ENCODE data around the gene HOXB9.

The HOXB9 gene

GRCh38 chr17:48595278-48595999, 30.7 kb downstream of the HOXB9 start:
- DNase-seq = no peak

- no peak for DNase-seq
Measured at GRCh38 chr17:48594538-48595277, 31.4 kb downstream of the HOXB9 start.

GRCh38 chr17:48593840-48594537, 32.2 kb downstream of the HOXB9 start:
- peak; percentile 87 to 95 for DNase-seq

GRCh38 chr17:48593126-48593829, 32.9 kb downstream of the HOXB9 start, which contains the start of gene HOXB5:
HOXB5 (minus strand) TSS chr17:48593779; CDS start chr17:48593682, 97 bp downstream.
- no peak for DNase-seq

- no peak for DNase-seq
Measured at GRCh38 chr17:48592577-48592976, 33.6 kb downstream of the HOXB9 start.

DNA sequence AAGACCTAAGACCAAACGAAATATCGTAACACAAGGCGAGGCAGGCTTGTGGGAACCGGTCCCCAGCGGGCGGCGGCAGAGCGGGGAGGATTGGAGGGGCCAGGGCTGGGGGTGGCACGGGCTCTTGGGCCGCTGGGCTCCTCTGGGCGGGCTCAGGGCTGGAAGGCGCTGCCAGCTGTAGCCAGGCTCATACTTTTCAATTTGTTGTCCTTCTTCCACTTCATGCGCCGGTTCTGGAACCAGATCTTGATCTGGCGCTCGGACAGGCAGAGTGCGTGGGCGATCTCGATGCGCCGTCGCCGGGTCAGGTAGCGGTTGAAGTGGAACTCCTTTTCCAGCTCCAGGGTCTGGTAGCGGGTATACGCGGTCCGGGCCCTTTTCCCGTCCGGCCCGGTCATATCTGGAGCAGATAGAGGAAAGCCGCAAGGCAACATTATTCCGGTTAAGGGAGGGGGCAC, 34.1 kb downstream of the HOXB9 start:
- DNase-seq = no peak

- no peak for DNase-seq
Measured at GRCh38 chr17:48591255-48592056, 34.7 kb downstream of the HOXB9 start.

DNA sequence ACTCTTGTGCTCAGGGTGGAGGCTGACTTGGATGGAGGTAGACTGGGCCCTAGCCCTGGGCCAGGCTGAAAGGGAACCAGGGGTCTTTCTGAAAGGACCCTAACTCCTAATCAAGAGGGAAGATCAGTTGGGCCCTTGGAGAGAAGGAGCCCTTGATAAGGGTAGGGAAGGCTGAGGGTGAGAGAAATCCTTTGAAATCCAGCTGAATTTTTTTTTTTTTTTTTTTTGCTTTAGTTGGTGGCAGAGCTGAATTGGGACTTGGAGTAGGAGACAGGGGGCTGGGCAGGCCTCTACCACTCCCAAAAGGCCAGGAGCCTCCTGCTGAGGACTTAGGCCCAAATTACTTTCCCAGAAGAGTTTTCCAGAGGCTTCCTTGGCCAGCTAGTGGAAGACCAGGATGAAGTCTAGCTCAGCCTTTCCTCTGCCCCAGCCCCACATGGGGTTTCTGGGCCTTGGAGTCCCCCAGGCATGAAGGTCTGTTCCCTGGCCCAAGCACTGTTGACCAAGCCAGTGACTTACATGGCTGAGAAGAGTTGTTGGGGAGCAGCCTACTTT, 35.5 kb downstream of the HOXB9 start:
- no peak for DNase-seq

GRCh38 chr17:48589831-48590606, 36.1 kb downstream of the HOXB9 start, which contains the start of gene HOXB3:
HOXB3 (minus strand) TSS chr17:48590241; CDS start chr17:48552474, 37,767 bp downstream.
- no peak for DNase-seq

DNA sequence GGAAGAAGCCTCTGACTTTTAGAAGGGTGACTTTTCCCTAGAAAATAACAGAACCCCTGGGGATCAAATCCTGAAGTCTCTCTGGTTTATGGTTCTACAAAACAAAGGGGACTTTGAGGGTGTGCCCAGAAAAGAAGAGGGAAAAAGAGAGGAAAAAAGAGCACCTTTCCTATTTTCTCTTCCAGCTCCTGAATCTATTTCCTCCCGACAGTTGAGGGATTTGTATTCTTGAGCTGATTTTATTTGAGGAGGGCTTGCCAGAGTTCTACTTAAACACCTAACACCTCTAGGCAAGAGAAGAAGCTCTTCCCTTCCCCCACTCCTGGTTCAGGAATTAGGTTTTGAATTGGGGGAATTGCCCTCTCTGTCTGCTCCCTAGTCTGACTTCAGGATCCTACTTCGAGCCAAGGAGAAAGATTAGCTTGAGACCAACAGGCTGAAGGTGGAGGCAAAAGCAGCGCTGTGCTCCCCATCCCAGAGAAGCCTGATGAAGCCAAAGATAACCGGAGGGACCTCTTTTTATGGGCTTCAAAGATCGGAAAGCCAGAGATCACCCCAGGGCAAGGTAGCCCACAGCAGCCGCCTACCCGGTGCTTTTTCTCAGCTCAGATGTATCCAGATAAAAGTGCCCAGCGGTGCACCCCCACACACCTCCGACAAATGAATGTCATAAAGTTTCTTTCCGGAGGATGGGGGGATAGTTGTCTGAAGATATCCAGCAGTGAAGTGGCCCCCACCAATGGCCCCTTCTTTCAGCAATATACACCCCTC, 36.9 kb downstream of the HOXB9 start:
- DNase-seq = no peak

DNA sequence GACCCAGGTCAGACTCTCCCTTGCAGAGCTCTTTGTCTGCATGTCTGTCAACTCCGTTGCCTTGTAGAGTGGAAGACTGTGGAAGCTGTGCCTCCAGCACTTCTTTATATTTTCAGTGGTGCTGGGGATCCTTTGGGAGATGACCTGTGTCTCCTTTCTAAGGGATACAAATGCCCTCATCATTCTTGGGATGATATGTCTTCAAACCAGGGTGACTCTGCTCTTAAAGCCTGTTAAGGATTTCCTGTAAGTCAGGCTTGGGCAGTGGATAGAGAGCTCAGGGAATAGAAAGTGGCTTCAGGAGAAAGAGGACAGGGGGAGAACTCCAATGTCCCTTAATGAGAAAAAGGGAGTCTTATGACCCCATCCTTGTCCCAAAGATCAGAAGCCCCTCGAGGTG, 37.6 kb downstream of the HOXB9 start:
- DNase-seq = no peak

GRCh38 chr17:48588074-48588415, 38.1 kb downstream of the HOXB9 start:
- no peak for DNase-seq

DNA sequence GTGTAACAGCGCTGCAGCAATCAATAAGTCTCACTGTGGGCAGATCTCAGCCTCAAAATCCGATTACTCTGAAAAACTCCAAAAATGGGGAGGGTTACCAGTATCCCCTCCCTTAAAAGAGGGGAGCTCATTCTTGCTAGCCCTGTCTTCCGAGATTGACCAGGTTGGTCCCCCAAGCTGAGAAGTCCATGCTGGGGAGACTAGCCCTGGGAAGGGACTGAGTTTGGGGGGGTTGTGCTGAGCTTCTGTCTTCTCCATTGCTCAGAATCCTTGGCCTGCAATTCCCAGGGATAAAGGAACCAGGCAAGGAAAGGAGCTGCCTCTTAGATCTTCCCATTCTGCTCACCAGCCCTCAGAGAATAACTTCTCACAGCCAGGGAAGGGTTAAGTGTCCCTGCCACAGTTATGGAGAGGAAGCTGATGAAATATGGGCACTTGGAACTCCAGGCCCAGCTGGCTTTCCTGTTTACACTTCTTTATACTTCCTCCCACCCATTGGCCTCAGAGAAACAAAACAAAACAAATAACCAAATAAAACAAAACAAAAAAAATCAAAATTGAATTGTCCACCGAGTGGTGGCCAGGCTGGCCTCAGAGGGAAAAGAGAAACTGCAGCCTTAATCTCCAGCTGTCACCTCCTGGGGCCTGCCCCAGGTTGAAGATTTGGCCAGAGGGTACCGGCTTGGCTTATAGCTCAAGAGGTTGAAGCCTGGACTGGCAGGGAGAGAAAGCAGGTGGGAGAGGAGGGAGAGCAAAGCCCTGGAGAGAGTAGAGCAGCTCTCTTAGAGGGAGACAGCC, 38.7 kb downstream of the HOXB9 start:
- DNase-seq = no peak

DNA sequence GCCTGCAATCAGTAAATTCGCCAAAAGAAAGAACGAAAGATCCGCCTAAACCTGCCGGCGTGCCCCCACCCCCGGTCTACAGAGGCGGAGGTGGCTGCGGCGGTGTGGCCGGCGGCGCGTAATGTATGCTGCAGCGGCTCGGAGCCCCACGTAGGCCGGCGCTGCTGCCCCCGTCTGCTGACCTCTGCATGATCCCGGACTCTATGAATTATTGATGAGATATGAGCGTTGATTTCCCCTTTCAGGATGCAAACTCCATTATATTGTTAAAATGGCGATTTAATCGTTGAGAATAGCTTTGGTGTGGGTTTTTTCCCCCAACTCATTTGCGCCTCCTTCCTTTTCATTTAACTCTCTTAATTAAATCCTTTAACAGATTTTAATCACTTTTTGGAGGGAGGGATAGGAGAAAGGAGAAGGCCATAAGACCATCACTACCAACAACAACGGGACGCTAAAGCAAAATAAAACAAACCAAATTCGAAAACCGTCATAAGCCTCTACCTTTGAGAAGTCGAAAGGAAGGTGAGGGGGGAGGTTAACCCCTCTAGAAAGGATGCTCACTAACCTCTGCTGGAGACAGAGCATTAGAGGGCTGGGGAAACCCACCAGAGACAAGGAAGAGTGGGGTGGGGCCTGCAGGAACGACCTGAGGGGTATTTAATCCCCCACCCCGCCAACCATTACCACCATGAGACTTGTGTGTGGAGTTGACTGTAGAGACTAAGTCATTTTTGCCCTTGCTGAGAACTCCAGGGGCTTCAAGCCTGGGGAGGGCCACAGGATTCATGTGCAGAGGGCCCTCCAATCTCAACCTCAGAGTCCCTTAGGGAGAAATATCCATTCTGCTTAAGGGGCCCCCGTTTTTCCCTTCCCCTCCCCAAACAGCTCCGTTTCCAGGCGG, 39.6 kb downstream of the HOXB9 start:
- DNase-seq = no peak

- no peak for DNase-seq
Measured at GRCh38 chr17:48584223-48584741, 41.9 kb downstream of the HOXB9 start.

DNA sequence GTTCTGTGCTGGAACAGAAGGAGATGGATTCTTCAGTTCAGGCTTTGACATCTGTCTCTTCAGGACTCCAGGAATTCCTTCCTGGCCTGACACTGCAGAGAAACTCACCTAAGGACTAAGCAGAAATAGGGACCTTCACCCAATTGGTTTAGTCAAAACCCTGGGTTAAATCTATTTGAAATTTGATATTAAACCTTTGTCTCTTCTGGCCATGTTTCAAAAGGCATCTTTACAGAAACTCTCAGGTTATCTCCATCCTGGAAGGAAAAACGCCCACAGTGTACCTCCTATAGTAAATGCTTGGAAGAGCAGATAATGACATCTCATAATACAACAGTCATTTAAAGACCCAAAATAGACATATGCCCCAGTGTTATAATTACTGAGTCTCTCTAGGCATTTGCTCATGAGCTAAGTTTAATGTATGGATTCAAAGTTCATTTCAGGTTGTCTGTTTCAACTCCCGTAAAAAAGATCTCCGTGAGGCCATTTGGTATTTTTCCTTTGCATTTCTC, 42.4 kb downstream of the HOXB9 start:
- DNase-seq = no peak

- no peak for DNase-seq
Measured at GRCh38 chr17:48582750-48583069, 43.4 kb downstream of the HOXB9 start.
